Left lobe of liver (tissue), 2 donors: ENCODE measurements around the gene STARD5. TPM values are rescaled to one million over a fixed set of nuclear protein-coding genes. Genes with fewer than 3 reads are reported as not detected.
A peak's percentile ranks its signal among the peaks of the same experiment; 100 is the strongest.

Source experiments
- ATAC-seq: fragments of 200-7000 bp; cut with Tn5 transposase; one replicate; pipeline ENCODE4 v1.9.1; 2020; ENCODE audit warnings: mild to moderate bottlenecking, moderate library complexity
- DNase-seq: peaks from one replicate; pipeline ENCODE4 v3.0.0-alpha.2; 2020; ENCODE audit warnings: low spot score
- total RNA-seq: library from RNA; stranded (reverse); gene quantifications from one replicate; pipeline ENCODE4 v1.2.1, GENCODE V29; 2021
- donor health status: DM: no; HTN: no; CAD: no; lungs with moderate emphysema.
- donor health status: DM: no; HTN: yes; CAD: no.

The STARD5 gene
- total RNA-seq, 1 donor from 2014 or later, result 17.8 TPM

GRCh38 chr15:81312790-81313543 is 11.0 kb downstream of the STARD5 start:
- DNase-seq (peak; percentile 43), ATAC-seq (no peak)

- DNase-seq (peak; percentile 38), ATAC-seq (peak; percentile 25)
These were observed 12.0 kb downstream of the STARD5 start for GRCh38 chr15:81311752-81312464.

- DNase-seq (no peak), ATAC-seq (no peak)
These were observed 13.5 kb downstream of the STARD5 start for GRCh38 chr15:81310480-81310879.

GRCh38 chr15:81309647-81310450 is 14.1 kb downstream of the STARD5 start:
- ATAC-seq, result peak; percentile 75
- no peak for DNase-seq

GRCh38 chr15:81308260-81308659 is 15.7 kb downstream of the STARD5 start:
- DNase-seq (no peak), ATAC-seq (no peak)

GRCh38 chr15:81304226-81304625 is 19.7 kb downstream of the STARD5 start:
- DNase-seq (no peak), ATAC-seq (peak; percentile 5)

- no peak for ATAC-seq
- no peak for DNase-seq
These were observed 20.4 kb downstream of the STARD5 start for GRCh38 chr15:81303244-81304225.

GRCh38 chr15:81302701-81303109 is 21.2 kb downstream of the STARD5 start:
- DNase-seq, result peak; percentile 32
- ATAC-seq, result peak; percentile 5

GRCh38 chr15:81301815-81302399 is 22.0 kb downstream of the STARD5 start:
- peak; percentile 64 for DNase-seq
- ATAC-seq, result peak; percentile 88

- ATAC-seq (peak; percentile 2), DNase-seq (no peak)
These were observed 22.6 kb downstream of the STARD5 start for GRCh38 chr15:81301385-81301784.

- DNase-seq (no peak), ATAC-seq (no peak)
These were observed 24.2 kb downstream of the STARD5 start for GRCh38 chr15:81299630-81300273.

- ATAC-seq (no peak), DNase-seq (no peak)
These were observed 24.8 kb downstream of the STARD5 start for GRCh38 chr15:81299156-81299555.

- DNase-seq, result no peak
- ATAC-seq, result no peak
These were observed 25.3 kb downstream of the STARD5 start for GRCh38 chr15:81298611-81299010.

GRCh38 chr15:81297603-81298575 is 26.1 kb downstream of the STARD5 start:
- ATAC-seq, result no peak
- DNase-seq, result peak; percentile 41

- DNase-seq, result peak; percentile 49
- ATAC-seq, result no peak
These were observed 26.8 kb downstream of the STARD5 start for GRCh38 chr15:81297147-81297572.

- DNase-seq (peak; percentile 58), ATAC-seq (peak; percentile 53)
These were observed 27.3 kb downstream of the STARD5 start for GRCh38 chr15:81296673-81297072.

GRCh38 chr15:81296186-81296585 is 27.8 kb downstream of the STARD5 start:
- DNase-seq, result no peak

GRCh38 chr15:81295486-81296121 is 28.3 kb downstream of the STARD5 start:
- DNase-seq, result no peak
- no peak for ATAC-seq

More at GRCh38 chr15:81296186-81296585, 27.8 kb downstream of the STARD5 start:
- no peak for ATAC-seq
